H1 (cell line): ENCODE data around the gene METTL6. TPM values are rescaled to one million over a fixed set of nuclear protein-coding genes. Genes with fewer than 3 reads are reported as not detected.

ENCODE experiments used
- CTCF ChIA-PET: fragments of 300-600 bp; sonication (Branson Sonifier 250); formaldehyde crosslinking; loops from one replicate; lab custom pipeline; 2021; ENCODE audit not compliant: partially characterized antibody; lab: Charles Lee
- POLR2A ChIA-PET: fragments of 300-600 bp; sonication (Branson Sonifier 250); formaldehyde crosslinking; loops from one replicate; lab custom pipeline; 2021; ENCODE audit warnings: inconsistent platforms; ENCODE audit not compliant: partially characterized antibody; lab: Charles Lee
- DNase-seq, 2 experiments: peaks; one replicate each; pipeline versions ENCODE4 v3.0.0 to v3.0.0-alpha.2; 2010 to 2022; ENCODE audit warnings: low spot score in 2 of 2, low read depth in 1 of 2, mixed read lengths in 1 of 2
- FAIRE-seq: peaks from 2 replicates; lab custom pipeline; 2011; peaks lifted over from hg19 to GRCh38; lab: Jason Lieb, UNC
- H2AFZ ChIP-seq: 2 replicates; pipeline ENCODE4 v1.8.1; 2012; ENCODE audit warnings: low read length, inconsistent platforms
- H2AK5ac ChIP-seq: 2 replicates; pipeline ENCODE4 v1.6.1; 2013; ENCODE audit warnings: low read depth, low read length
- H2BK120ac ChIP-seq: replicated peaks from 2 replicates; pipeline ENCODE3; 2013; ENCODE audit warnings: low read depth, low read length, inconsistent platforms
- H2BK12ac ChIP-seq: 2 replicates; pipeline ENCODE4 v1.6.1; 2013; ENCODE audit warnings: low read depth, low read length
- H2BK15ac ChIP-seq: 2 replicates; pipeline ENCODE4 v1.6.1; 2013; ENCODE audit warnings: low read length
- H2BK20ac ChIP-seq: 2 replicates; pipeline ENCODE4 v1.6.1; 2013; ENCODE audit warnings: low read length
- H2BK5ac ChIP-seq: 2 replicates; pipeline ENCODE4 v1.6.1; 2013; ENCODE audit warnings: low read depth, low read length
- H3K14ac ChIP-seq: 2 replicates; pipeline ENCODE4 v1.6.1; 2013; ENCODE audit warnings: inconsistent platforms; ENCODE audit not compliant: insufficient read length
- H3K18ac ChIP-seq: 2 replicates; pipeline ENCODE4 v1.6.1; 2013; ENCODE audit warnings: low read length; ENCODE audit errors: extremely low read depth
- H3K23ac ChIP-seq: 2 replicates; pipeline ENCODE4 v1.6.1; 2013; ENCODE audit warnings: inconsistent platforms; ENCODE audit not compliant: insufficient read length
- H3K23me2 ChIP-seq: 2 replicates; pipeline ENCODE4 v1.6.1; 2013; ENCODE audit warnings: low read depth, low read length
- H3K27ac ChIP-seq: 2 replicates; pipeline ENCODE4 v1.6.1; 2011; ENCODE audit warnings: low read depth, low read length, inconsistent platforms
- H3K27me3 ChIP-seq, 4 experiments: replicated peaks in 1 of 4; 1 replicate in 1 of 4; 2 replicates in 3 of 4; pipeline versions ENCODE4 v1.6.1 to v1.8.1; 2011 to 2013; ENCODE audit warnings: low read length in 3 of 4, mild to moderate bottlenecking in 3 of 4, inconsistent platforms in 2 of 4, mixed read lengths in 2 of 4, moderate library complexity in 1 of 4; ENCODE audit not compliant: control insufficient read depth in 3 of 4, insufficient read depth in 3 of 4; ENCODE audit errors: extremely low read depth in 1 of 4
- H3K36me3 ChIP-seq, 4 experiments: 2 replicates each; pipeline versions ENCODE4 v1.6.1 to v1.8.1; 2011 to 2013; ENCODE audit warnings: mild to moderate bottlenecking in 4 of 4, low read length in 3 of 4, moderate library complexity in 2 of 4, control low read depth in 1 of 4, inconsistent platforms in 1 of 4; ENCODE audit not compliant: insufficient read depth in 4 of 4, control insufficient read depth in 2 of 4
- H3K4ac ChIP-seq: replicated peaks from 2 replicates; pipeline ENCODE3; 2013; ENCODE audit warnings: low read length, low read depth, mixed read lengths, inconsistent platforms; ENCODE audit not compliant: insufficient read length
- H3K4me1 ChIP-seq, 4 experiments: replicated peaks in 1 of 4; 1 replicate in 1 of 4; 2 replicates in 3 of 4; pipeline versions ENCODE4 v1.6.1 to v1.8.1; 2011 to 2013; ENCODE audit warnings: low read length in 3 of 4, inconsistent platforms in 2 of 4, mixed read lengths in 1 of 4; ENCODE audit not compliant: insufficient read depth in 4 of 4, control insufficient read depth in 3 of 4
- H3K4me2 ChIP-seq, 2 experiments: 2 replicates each; pipeline versions ENCODE4 v1.6.1 to v1.8.1; 2011 to 2013; ENCODE audit warnings: low read depth in 2 of 2, low read length in 2 of 2, control low read depth in 1 of 2, inconsistent platforms in 1 of 2, mild to moderate bottlenecking in 1 of 2; ENCODE audit not compliant: insufficient read depth in 1 of 2
- H3K4me3 ChIP-seq, 4 experiments: fragments of 200-600, 300-600 bp in 1 of 4; sonication (generic), shearing (Covaris generic), sonication (Bioruptor Twin) in 1 of 4; 2 replicates each; pipeline versions ENCODE4 v1.5.1 to v1.8.1; 2011 to 2016; ENCODE audit warnings: low read length in 4 of 4, low read depth in 3 of 4, control low read depth in 2 of 4, inconsistent platforms in 2 of 4, mild to moderate bottlenecking in 2 of 4, mixed read lengths in 1 of 4, moderate library complexity in 1 of 4; ENCODE audit not compliant: insufficient read depth in 2 of 4; ENCODE audit errors: extremely low read depth in 1 of 4
- H3K56ac ChIP-seq: replicated peaks from 2 replicates; pipeline ENCODE3; 2013; ENCODE audit warnings: low read depth, mild to moderate bottlenecking, mixed read lengths, low read length, inconsistent platforms; ENCODE audit not compliant: insufficient read length
- H3K79me1 ChIP-seq: 2 replicates; pipeline ENCODE4 v1.6.1; 2013; ENCODE audit warnings: low read depth, low read length, control low read depth
- H3K79me2 ChIP-seq, 2 experiments: 2 replicates each; pipeline versions ENCODE4 v1.6.1 to v1.8.1; 2012 to 2013; ENCODE audit warnings: low read length in 2 of 2, mild to moderate bottlenecking in 2 of 2, inconsistent platforms in 1 of 2; ENCODE audit not compliant: insufficient read depth in 2 of 2, control insufficient read depth in 1 of 2
- H3K9ac ChIP-seq, 4 experiments: replicated peaks in 1 of 4; 1 replicate in 1 of 4; 2 replicates in 3 of 4; pipeline versions ENCODE4 v1.6.1 to v1.8.1; 2011 to 2013; ENCODE audit warnings: low read depth in 3 of 4, low read length in 3 of 4, control low read depth in 2 of 4, mild to moderate bottlenecking in 2 of 4, moderate library complexity in 2 of 4, inconsistent platforms in 1 of 4; ENCODE audit errors: extremely low read depth in 1 of 4
- H3K9me3 ChIP-seq, 2 experiments: 2 replicates each; pipeline versions ENCODE4 v1.6.1 to v1.8.1; 2012 to 2013; ENCODE audit warnings: mild to moderate bottlenecking in 2 of 2, moderate library complexity in 2 of 2, control low read depth in 1 of 2, inconsistent platforms in 1 of 2, low read depth in 1 of 2, low read length in 1 of 2, mixed read lengths in 1 of 2; ENCODE audit not compliant: insufficient read depth in 2 of 2
- H4K20me1 ChIP-seq, 2 experiments: replicated peaks in 1 of 2; 2 replicates each; pipeline versions ENCODE3 to v1.8.1; 2011 to 2013; ENCODE audit warnings: inconsistent platforms in 2 of 2, low read length in 2 of 2, mild to moderate bottlenecking in 1 of 2; ENCODE audit not compliant: insufficient read depth in 2 of 2, control insufficient read depth in 1 of 2
- H4K5ac ChIP-seq: 2 replicates; pipeline ENCODE4 v1.6.1; 2013; ENCODE audit warnings: low read length, low read depth, mixed read lengths, inconsistent platforms; ENCODE audit not compliant: insufficient read length
- H4K8ac ChIP-seq: 2 replicates; pipeline ENCODE4 v1.8.0; 2013; ENCODE audit warnings: mild to moderate bottlenecking, moderate library complexity, low read length, inconsistent platforms; ENCODE audit not compliant: insufficient read depth; ENCODE audit errors: extremely low read depth
- H4K91ac ChIP-seq: replicated peaks from 2 replicates; pipeline ENCODE3; 2013; ENCODE audit warnings: low read length, mixed read lengths, inconsistent platforms; ENCODE audit not compliant: insufficient read length
- CREB1 ChIP-seq: IDR thresholded peaks from 2 replicates; pipeline ENCODE4 v1.6.1; 2012; ENCODE audit warnings: inconsistent platforms
- HDAC6 ChIP-seq: IDR thresholded peaks from one replicate; pipeline ENCODE4 v1.7.1; 2012; ENCODE audit warnings: low read depth, mild to moderate bottlenecking, inconsistent platforms, low read length, moderate library complexity
- KDM1A ChIP-seq: fragments of 200-600, 300-600 bp; sonication (generic); IDR thresholded peaks from 2 replicates; pipeline ENCODE4 v1.7.1; 2016; ENCODE audit warnings: mild to moderate bottlenecking, low read length, borderline replicate concordance
- MAFK ChIP-seq: IDR thresholded peaks from 2 replicates; pipeline ENCODE4 v1.6.1; 2012; ENCODE audit warnings: low read depth, mild to moderate bottlenecking, improper control_type of control experiment, low read length
- MAX ChIP-seq: IDR thresholded peaks from 2 replicates; pipeline ENCODE4 v1.6.1; 2012; ENCODE audit warnings: inconsistent platforms
- RXRA ChIP-seq: IDR thresholded peaks from 2 replicates; pipeline ENCODE4 v1.6.1; 2011; ENCODE audit warnings: low read depth, mild to moderate bottlenecking, low read length, moderate library complexity; ENCODE audit not compliant: insufficient read depth
- SIX5 ChIP-seq: IDR thresholded peaks from 2 replicates; pipeline ENCODE4 v1.6.1; 2011; ENCODE audit warnings: mild to moderate bottlenecking, low read depth, low read length
- WGBS, 2 experiments: shearing (Covaris generic) in 1 of 2; methylation state at CpG; one replicate each; pipeline versions ENCODE4 v1.1.6 to v1.1.7; 2013 to 2015; ENCODE audit warnings: low lambda C conversion rate in 2 of 2, mixed read lengths in 2 of 2, inconsistent platforms in 1 of 2, low coverage in 1 of 2, missing lambda C conversion rate in 1 of 2; ENCODE audit not compliant: insufficient replicate concordance in 2 of 2, insufficient coverage in 1 of 2, insufficient read length in 1 of 2; ENCODE audit errors: extremely low coverage in 1 of 2, missing lambda C conversion rate in 1 of 2; 5-methylcytosine and 5-hydroxymethylcytosine counted together
- polyA plus RNA-seq, 7 experiments: library from polyadenylated mRNA; depleted of rRNA in 3 of 7; stranded (reverse) in 5 of 7; unstranded in 2 of 7; fragments of >200 nt in 5 of 7; fragments of 200-250 nt in 2 of 7; gene quantifications; 1 replicate in 5 of 7; 2 replicates in 1 of 7; 4 replicates in 1 of 7; pipeline versions ENCODE4 v1.2.1 to v1.2.3, GENCODE V29; 2011 to 2013; ENCODE audit warnings: missing spikeins in 2 of 7, mixed read lengths in 2 of 7
- total RNA-seq: library from RNA; stranded (reverse); fragmentation: NEBNext Ultra II Directional; extraction: Animal tissue kit (Norgen Biotek cat#: 25700); gene quantifications from 2 replicates; pipeline ENCODE4 v1.2.1, GENCODE V29; 2021
- TF ChIP-seq, protein P1 (sequence below): IDR thresholded peaks from 2 replicates; pipeline ENCODE4 v1.6.1; 2012; ENCODE audit warnings: low read length, inconsistent platforms
- TF ChIP-seq, protein P2 (sequence below): IDR thresholded peaks from 2 replicates; pipeline ENCODE4 v1.6.1; 2011; ENCODE audit warnings: low read depth, mild to moderate bottlenecking, low read length; ENCODE audit not compliant: insufficient read depth

METTL6 gene
- total and polyA plus RNA-seq, 2 of the 8 experiments (the other 6 are each of a cell fraction or from before 2014, with no cell fraction given): 18.4 to 20.0 TPM

- Histone ChIP-seq H4K91ac (no peak overlapping the region), H3K4me3 (no peak overlapping the region), H2BK5ac (no peak overlapping the region), H4K8ac (no peak overlapping the region), H2BK20ac (no peak overlapping the region), H4K5ac (no peak overlapping the region), H2AFZ (no peak overlapping the region), H3K36me3 (no peaks in the 10 kb centered on the region; a peak in 1 of 8 replicates), H2BK120ac (no peak overlapping the region), H3K27ac (no peak overlapping the region), H4K20me1 (no peaks in the 10 kb centered on the region), H3K4me2 (no peak overlapping the region), H3K18ac (no peak overlapping the region), H3K14ac (no peak overlapping the region), H3K23ac (no peak overlapping the region), H3K27me3 (no peaks in the 10 kb centered on the region), H3K79me1 (no peaks in the 10 kb centered on the region), H2BK12ac (no peak overlapping the region), H3K4me1 (no peaks in the 10 kb centered on the region), H2BK15ac (no peak overlapping the region), H3K79me2 (no peaks in the 10 kb centered on the region), H3K9ac (no peak overlapping the region), H3K9me3 (peaks cover 6 to 8% of the 10 kb centered on the region in 2 experiments; a peak in 1 of 4 replicates), H3K23me2 (no peaks in the 10 kb centered on the region), H2AK5ac (no peak overlapping the region), H3K56ac (no peak overlapping the region), H3K4ac (no peak overlapping the region)
- ChIA-PET POLR2A (no interaction called here), CTCF (interaction anchor here (0.6 to 6.2 kb wide), 4 partner anchors 19 to 118 kb away, joined by 3 to 28 read pairs (median 6); no protein-coding TSS in a partner anchor)
- no peak for DNase-seq
- no peak for FAIRE-seq
- TF ChIP-seq MAFK (no peak), MAX (no peak), KDM1A (no peak), SIX5 (no peak), HDAC6 (no peak), RXRA (no peak), CREB1 (no peak)
- TF ChIP-seq, protein P1, sequence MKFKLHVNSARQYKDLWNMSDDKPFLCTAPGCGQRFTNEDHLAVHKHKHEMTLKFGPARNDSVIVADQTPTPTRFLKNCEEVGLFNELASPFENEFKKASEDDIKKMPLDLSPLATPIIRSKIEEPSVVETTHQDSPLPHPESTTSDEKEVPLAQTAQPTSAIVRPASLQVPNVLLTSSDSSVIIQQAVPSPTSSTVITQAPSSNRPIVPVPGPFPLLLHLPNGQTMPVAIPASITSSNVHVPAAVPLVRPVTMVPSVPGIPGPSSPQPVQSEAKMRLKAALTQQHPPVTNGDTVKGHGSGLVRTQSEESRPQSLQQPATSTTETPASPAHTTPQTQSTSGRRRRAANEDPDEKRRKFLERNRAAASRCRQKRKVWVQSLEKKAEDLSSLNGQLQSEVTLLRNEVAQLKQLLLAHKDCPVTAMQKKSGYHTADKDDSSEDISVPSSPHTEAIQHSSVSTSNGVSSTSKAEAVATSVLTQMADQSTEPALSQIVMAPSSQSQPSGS: no peak
- TF ChIP-seq, protein P2, sequence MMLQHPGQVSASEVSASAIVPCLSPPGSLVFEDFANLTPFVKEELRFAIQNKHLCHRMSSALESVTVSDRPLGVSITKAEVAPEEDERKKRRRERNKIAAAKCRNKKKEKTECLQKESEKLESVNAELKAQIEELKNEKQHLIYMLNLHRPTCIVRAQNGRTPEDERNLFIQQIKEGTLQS: no peak
- 75% methylated on average over 1 of the region's 1 CpG; no CpG with 5 or more reads in 1 of the 2 experiments for WGBS, 2 experiments
Observed at GRCh38 chr3:15385901-15386653, 41.3 kb downstream of the METTL6 start.
